HEK293 (cell line): ENCODE results near the gene KLHL18.

Experiments used
- BCL11A ChIP-seq: fragments of 450-650 bp; formaldehyde crosslinking; IDR thresholded peaks from 2 replicates; pipeline ENCODE4 v1.5.1; 2016; ENCODE audit warnings: low read depth, missing biosample characterization, missing genetic modification characterization
- HOXD13 ChIP-seq: sonication (generic); formaldehyde crosslinking; IDR thresholded peaks from 2 replicates; pipeline ENCODE4 v1.8.0; 2022; ENCODE audit warnings: missing genetic modification reagents, borderline replicate concordance
- MEIS1 ChIP-seq: sonication (generic); formaldehyde crosslinking; IDR thresholded peaks from 2 replicates; pipeline ENCODE4 v1.8.1; 2022; ENCODE audit warnings: missing genetic modification reagents, mild to moderate bottlenecking, borderline replicate concordance
- ZBTB1 ChIP-seq: fragments of 450-650 bp; formaldehyde crosslinking; IDR thresholded peaks from 2 replicates; pipeline ENCODE4 v1.5.1; 2016; ENCODE audit warnings: missing biosample characterization, missing genetic modification characterization
- ZFP3 ChIP-seq: fragments of 450-650 bp; formaldehyde crosslinking; IDR thresholded peaks from 2 replicates; pipeline ENCODE4 v1.5.1; 2016; ENCODE audit warnings: low read depth, missing biosample characterization, missing genetic modification characterization
- ZNF16 ChIP-seq: fragments of 450-650 bp; formaldehyde crosslinking; IDR thresholded peaks from 2 replicates; pipeline ENCODE4 v1.5.1; 2016; ENCODE audit warnings: low read depth, missing biosample characterization, missing genetic modification characterization
- ZNF169 ChIP-seq: fragments of 450-650 bp; formaldehyde crosslinking; IDR thresholded peaks from 2 replicates; pipeline ENCODE4 v1.5.1; 2016; ENCODE audit warnings: missing biosample characterization, missing genetic modification characterization
- ZNF335 ChIP-seq: fragments of 450-650 bp; formaldehyde crosslinking; conservative IDR thresholded peaks from 2 replicates; pipeline ENCODE4 v1.5.1; 2016; ENCODE audit warnings: missing biosample characterization, missing genetic modification characterization
- ZNF658 ChIP-seq: fragments of 450-650 bp; formaldehyde crosslinking; IDR thresholded peaks from 2 replicates; pipeline ENCODE4; 2016; ENCODE audit warnings: missing biosample characterization, missing genetic modification characterization
- ZNF776 ChIP-seq: fragments of 450-650 bp; formaldehyde crosslinking; IDR thresholded peaks from 2 replicates; pipeline ENCODE4 v1.5.0; 2017; ENCODE audit warnings: missing biosample characterization, missing genetic modification characterization, borderline replicate concordance
- TF ChIP-seq, protein P1 (sequence below): fragments of 450-650 bp; formaldehyde crosslinking; IDR thresholded peaks from 2 replicates; pipeline ENCODE4 v1.5.1; 2016; ENCODE audit warnings: missing biosample characterization, missing genetic modification characterization
- TF ChIP-seq, protein P2 (sequence below): fragments of 450-650 bp; IDR thresholded peaks from 2 replicates; pipeline ENCODE4 v1.5.1; 2018; ENCODE audit warnings: missing biosample characterization, mild to moderate bottlenecking, missing genetic modification characterization
- TF ChIP-seq, protein P3 (sequence below): fragments of 450-650 bp; formaldehyde crosslinking; IDR thresholded peaks from 2 replicates; pipeline ENCODE4 v1.5.1; 2016; ENCODE audit warnings: missing biosample characterization, missing genetic modification characterization, low read depth

DNA sequence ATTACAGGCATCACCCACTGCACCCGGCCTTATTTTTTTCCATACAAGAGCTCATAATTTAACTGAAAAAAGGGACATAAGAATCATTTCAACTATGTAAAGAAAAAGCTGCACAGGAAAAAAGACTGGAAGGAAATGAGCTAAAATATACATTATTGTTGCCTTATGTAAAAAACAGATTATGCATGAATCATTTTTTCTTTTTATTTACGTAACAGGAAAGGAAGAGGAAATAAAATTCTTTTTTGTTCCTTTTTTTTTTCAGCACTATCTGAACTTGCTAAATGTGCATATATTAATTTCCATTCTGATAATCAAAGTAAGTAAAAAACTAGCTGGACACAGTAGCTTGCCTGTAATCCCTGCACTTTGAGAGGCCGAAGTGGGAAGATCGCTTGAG lies 12.2 kb upstream of the KLHL18 start:
- no peak for TF ChIP-seq ZNF16 (tag by site-specific recombination)
- TF ChIP-seq ZNF658 (tag by site-specific recombination), result no peak
- TF ChIP-seq, protein P1, sequence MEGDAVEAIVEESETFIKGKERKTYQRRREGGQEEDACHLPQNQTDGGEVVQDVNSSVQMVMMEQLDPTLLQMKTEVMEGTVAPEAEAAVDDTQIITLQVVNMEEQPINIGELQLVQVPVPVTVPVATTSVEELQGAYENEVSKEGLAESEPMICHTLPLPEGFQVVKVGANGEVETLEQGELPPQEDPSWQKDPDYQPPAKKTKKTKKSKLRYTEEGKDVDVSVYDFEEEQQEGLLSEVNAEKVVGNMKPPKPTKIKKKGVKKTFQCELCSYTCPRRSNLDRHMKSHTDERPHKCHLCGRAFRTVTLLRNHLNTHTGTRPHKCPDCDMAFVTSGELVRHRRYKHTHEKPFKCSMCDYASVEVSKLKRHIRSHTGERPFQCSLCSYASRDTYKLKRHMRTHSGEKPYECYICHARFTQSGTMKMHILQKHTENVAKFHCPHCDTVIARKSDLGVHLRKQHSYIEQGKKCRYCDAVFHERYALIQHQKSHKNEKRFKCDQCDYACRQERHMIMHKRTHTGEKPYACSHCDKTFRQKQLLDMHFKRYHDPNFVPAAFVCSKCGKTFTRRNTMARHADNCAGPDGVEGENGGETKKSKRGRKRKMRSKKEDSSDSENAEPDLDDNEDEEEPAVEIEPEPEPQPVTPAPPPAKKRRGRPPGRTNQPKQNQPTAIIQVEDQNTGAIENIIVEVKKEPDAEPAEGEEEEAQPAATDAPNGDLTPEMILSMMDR (tag by site-specific recombination), result no peak
- no peak for TF ChIP-seq ZFP3 (tag by site-specific recombination)
- no peak for TF ChIP-seq BCL11A (tag by site-specific recombination)
- TF ChIP-seq, protein P2, sequence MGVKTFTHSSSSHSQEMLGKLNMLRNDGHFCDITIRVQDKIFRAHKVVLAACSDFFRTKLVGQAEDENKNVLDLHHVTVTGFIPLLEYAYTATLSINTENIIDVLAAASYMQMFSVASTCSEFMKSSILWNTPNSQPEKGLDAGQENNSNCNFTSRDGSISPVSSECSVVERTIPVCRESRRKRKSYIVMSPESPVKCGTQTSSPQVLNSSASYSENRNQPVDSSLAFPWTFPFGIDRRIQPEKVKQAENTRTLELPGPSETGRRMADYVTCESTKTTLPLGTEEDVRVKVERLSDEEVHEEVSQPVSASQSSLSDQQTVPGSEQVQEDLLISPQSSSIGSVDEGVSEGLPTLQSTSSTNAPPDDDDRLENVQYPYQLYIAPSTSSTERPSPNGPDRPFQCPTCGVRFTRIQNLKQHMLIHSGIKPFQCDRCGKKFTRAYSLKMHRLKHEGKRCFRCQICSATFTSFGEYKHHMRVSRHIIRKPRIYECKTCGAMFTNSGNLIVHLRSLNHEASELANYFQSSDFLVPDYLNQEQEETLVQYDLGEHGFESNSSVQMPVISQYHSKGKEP (tag by site-specific recombination), result no peak
- TF ChIP-seq ZNF169 (tag by site-specific recombination), result no peak
- TF ChIP-seq ZNF776 (tag by site-specific recombination), result no peak
- no peak for TF ChIP-seq ZBTB1 (tag by site-specific recombination)
- TF ChIP-seq ZNF335 (tag by site-specific recombination), result no peak
- no peak for TF ChIP-seq HOXD13 (CRISPR knock-in tag)
- TF ChIP-seq MEIS1 (CRISPR knock-in tag), result no peak
- TF ChIP-seq, protein P3, sequence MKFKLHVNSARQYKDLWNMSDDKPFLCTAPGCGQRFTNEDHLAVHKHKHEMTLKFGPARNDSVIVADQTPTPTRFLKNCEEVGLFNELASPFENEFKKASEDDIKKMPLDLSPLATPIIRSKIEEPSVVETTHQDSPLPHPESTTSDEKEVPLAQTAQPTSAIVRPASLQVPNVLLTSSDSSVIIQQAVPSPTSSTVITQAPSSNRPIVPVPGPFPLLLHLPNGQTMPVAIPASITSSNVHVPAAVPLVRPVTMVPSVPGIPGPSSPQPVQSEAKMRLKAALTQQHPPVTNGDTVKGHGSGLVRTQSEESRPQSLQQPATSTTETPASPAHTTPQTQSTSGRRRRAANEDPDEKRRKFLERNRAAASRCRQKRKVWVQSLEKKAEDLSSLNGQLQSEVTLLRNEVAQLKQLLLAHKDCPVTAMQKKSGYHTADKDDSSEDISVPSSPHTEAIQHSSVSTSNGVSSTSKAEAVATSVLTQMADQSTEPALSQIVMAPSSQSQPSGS (tag by site-specific recombination), result no peak
